PC-3 (cell line): ENCODE data around the gene ILDR2. TPM values are rescaled to one million over a fixed set of nuclear protein-coding genes. Genes with fewer than 3 reads are reported as not detected.

Experiments used
- ATAC-seq: fragments of 200-7000 bp; cut with Tn5 transposase; 2 replicates; pipeline ENCODE4 v1.9.1; 2020; ENCODE audit warnings: mild to moderate bottlenecking, moderate library complexity
- BruUV-seq: library from RNA; stranded (reverse); fragments of 400-500 nt; replicated peaks from 2 replicates; lab custom pipeline; 2021; lab: Mats Ljungman, UMichigan
- CTCF ChIA-PET: fragments of 300-600 bp; sonication (Branson Sonifier 250); formaldehyde crosslinking; loops from one replicate; lab custom pipeline; 2022; ENCODE audit warnings: antibody characterized with exemption; lab: Charles Lee
- POLR2A ChIA-PET: fragments of 300-600 bp; sonication (Branson Sonifier 250); formaldehyde crosslinking; loops from one replicate; lab custom pipeline; 2022; ENCODE audit warnings: antibody characterized with exemption; ENCODE audit not compliant: unreplicated experiment; lab: Charles Lee
- DNase-seq: peaks from one replicate; pipeline ENCODE4 v3.0.0-alpha.2; 2015
- H2AFZ ChIP-seq: fragments of 300-600 bp; sonication (generic); 2 replicates; pipeline ENCODE4 v1.6.0; 2016; ENCODE audit warnings: antibody characterized with exemption, low read length
- H3F3A ChIP-seq: fragments of 300-600 bp; sonication (generic); one replicate; pipeline ENCODE4 v1.6.0; 2017; ENCODE audit warnings: antibody characterized with exemption, low read length, control low read depth, mild to moderate bottlenecking; ENCODE audit not compliant: unreplicated experiment
- H3K27ac ChIP-seq: fragments of 300-600 bp; sonication (generic); 2 replicates; pipeline ENCODE4 v1.5.1; 2016; ENCODE audit warnings: mild to moderate bottlenecking, low read length
- H3K27me3 ChIP-seq: fragments of 300-600 bp; sonication (generic); 2 replicates; pipeline ENCODE4 v1.6.1; 2016; ENCODE audit warnings: low read length, mixed read lengths
- H3K36me3 ChIP-seq: fragments of 300-600 bp; sonication (generic); 2 replicates; pipeline ENCODE4 v1.6.1; 2016; ENCODE audit warnings: low read depth, mixed run types, low read length, mixed read lengths
- H3K4me1 ChIP-seq: fragments of 300-600 bp; sonication (generic); 2 replicates; pipeline ENCODE4 v1.5.1; 2016; ENCODE audit warnings: low read length; ENCODE audit not compliant: insufficient read depth
- H3K4me2 ChIP-seq: fragments of 300-600 bp; sonication (generic); 2 replicates; pipeline ENCODE4 v1.6.0; 2016; ENCODE audit warnings: low read length
- H3K4me3 ChIP-seq: fragments of 300-600 bp; sonication (generic); 2 replicates; pipeline ENCODE4 v1.5.1; 2016; ENCODE audit warnings: mild to moderate bottlenecking, low read length, mixed read lengths
- H3K79me2 ChIP-seq: fragments of 300-600 bp; sonication (generic); 2 replicates; pipeline ENCODE4 v1.6.1; 2017; ENCODE audit warnings: low read length, mixed read lengths
- H3K9ac ChIP-seq: fragments of 300-600 bp; sonication (generic); 2 replicates; pipeline ENCODE4 v1.6.0; 2016; ENCODE audit warnings: mild to moderate bottlenecking, low read length
- H3K9me2 ChIP-seq: fragments of 300-600 bp; sonication (generic); replicated peaks from 2 replicates; pipeline ENCODE4 v1.6.1; 2016; ENCODE audit warnings: mixed run types, low read length, mixed read lengths
- H3K9me3 ChIP-seq: fragments of 300-600 bp; sonication (generic); 2 replicates; pipeline ENCODE4 v1.6.1; 2016; ENCODE audit warnings: low read length, mixed read lengths
- H4K20me1 ChIP-seq: fragments of 300-600 bp; sonication (generic); 2 replicates; pipeline ENCODE4 v1.6.1; 2016; ENCODE audit warnings: low read length, mixed read lengths
- EZH2 ChIP-seq: fragments of 300-600 bp; sonication (generic); IDR thresholded peaks from one replicate; pipeline ENCODE4 v1.6.1; 2017; ENCODE audit warnings: antibody characterized with exemption, mild to moderate bottlenecking, low read length; ENCODE audit not compliant: unreplicated experiment
- EZH2phosphoT487 ChIP-seq: fragments of 300-600 bp; sonication (generic); IDR thresholded peaks from 2 replicates; pipeline ENCODE4 v1.6.1; 2018; ENCODE audit warnings: mild to moderate bottlenecking, antibody characterized with exemption, low read length, borderline replicate concordance
- intact Hi-C: fragments of 100-400 bp; cut with micrococcal nuclease; formaldehyde crosslinking; loops from 2 replicates; pipeline ENCODE4 v1.9.0; 2023
- total RNA-seq: library from RNA; depleted of rRNA; stranded (reverse); fragments of >200 nt; gene quantifications from 2 replicates; pipeline ENCODE4 v1.2.3, GENCODE V29; 2014
- TF ChIP-seq, protein P1 (sequence below): fragments of 300-600 bp; sonication (generic); conservative IDR thresholded peaks from 2 replicates; pipeline ENCODE4 v1.5.1; 2017; ENCODE audit warnings: antibody characterized with exemption, low read depth, mild to moderate bottlenecking, low read length

The ILDR2 gene
- total RNA-seq, 1 experiment from 2014 or later = not detected

DNA sequence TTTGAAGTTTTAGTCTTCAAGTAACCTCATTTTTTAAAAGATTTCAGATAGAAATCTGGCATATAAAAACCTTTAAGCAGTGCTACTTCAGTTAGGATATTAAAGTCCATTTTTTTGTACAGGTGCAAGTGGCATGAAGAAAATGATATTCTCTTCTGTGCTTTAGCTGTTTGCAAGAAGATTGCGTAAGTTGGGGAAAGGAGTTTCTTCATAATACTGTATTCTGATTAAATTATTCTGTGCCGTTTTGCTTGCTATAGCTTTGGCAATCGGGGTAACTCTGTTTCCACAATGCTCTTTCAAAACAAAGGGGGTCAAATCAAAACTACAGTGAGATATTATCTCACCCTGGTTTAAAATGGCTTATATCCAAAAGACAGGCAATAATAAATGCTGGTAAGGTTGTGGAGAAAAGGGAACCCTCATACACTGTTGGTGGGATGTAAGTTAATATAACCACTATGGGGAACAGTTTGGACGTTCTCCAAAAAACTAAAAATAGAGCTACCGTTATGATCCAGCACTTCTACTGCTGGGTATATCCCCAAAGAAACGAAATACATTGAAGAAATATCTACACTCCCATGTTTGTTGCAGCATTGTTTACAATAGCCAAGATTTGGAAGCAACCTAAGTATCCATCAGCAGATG is 40.9 kb upstream of the ILDR2 start:
- BruUV-seq = no TSS peak
- Histone ChIP-seq H3K9ac (no peak overlapping the region), H3K27ac (no peak overlapping the region), H3K4me1 (no peaks in the 10 kb centered on the region), H3K4me3 (no peak overlapping the region), H4K20me1 (no peaks in the 10 kb centered on the region), H3F3A (no peaks in the 10 kb centered on the region), H3K4me2 (no peak overlapping the region), H3K79me2 (no peaks in the 10 kb centered on the region), H3K27me3 (peaks cover 65% of the 10 kb centered on the region), H3K9me2 (no peaks in the 10 kb centered on the region), H3K36me3 (no peaks in the 10 kb centered on the region), H2AFZ (no peak overlapping the region), H3K9me3 (no peaks in the 10 kb centered on the region)
- intact Hi-C loops = no loop called here
- POLR2A ChIA-PET = no interaction called here
- TF ChIP-seq, protein P1, sequence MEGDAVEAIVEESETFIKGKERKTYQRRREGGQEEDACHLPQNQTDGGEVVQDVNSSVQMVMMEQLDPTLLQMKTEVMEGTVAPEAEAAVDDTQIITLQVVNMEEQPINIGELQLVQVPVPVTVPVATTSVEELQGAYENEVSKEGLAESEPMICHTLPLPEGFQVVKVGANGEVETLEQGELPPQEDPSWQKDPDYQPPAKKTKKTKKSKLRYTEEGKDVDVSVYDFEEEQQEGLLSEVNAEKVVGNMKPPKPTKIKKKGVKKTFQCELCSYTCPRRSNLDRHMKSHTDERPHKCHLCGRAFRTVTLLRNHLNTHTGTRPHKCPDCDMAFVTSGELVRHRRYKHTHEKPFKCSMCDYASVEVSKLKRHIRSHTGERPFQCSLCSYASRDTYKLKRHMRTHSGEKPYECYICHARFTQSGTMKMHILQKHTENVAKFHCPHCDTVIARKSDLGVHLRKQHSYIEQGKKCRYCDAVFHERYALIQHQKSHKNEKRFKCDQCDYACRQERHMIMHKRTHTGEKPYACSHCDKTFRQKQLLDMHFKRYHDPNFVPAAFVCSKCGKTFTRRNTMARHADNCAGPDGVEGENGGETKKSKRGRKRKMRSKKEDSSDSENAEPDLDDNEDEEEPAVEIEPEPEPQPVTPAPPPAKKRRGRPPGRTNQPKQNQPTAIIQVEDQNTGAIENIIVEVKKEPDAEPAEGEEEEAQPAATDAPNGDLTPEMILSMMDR = no peak
- TF ChIP-seq EZH2 (no peak), EZH2phosphoT487 (no peak)
- ATAC-seq = no peak
- DNase-seq = no peak
- CTCF ChIA-PET = no interaction called here

DNA sequence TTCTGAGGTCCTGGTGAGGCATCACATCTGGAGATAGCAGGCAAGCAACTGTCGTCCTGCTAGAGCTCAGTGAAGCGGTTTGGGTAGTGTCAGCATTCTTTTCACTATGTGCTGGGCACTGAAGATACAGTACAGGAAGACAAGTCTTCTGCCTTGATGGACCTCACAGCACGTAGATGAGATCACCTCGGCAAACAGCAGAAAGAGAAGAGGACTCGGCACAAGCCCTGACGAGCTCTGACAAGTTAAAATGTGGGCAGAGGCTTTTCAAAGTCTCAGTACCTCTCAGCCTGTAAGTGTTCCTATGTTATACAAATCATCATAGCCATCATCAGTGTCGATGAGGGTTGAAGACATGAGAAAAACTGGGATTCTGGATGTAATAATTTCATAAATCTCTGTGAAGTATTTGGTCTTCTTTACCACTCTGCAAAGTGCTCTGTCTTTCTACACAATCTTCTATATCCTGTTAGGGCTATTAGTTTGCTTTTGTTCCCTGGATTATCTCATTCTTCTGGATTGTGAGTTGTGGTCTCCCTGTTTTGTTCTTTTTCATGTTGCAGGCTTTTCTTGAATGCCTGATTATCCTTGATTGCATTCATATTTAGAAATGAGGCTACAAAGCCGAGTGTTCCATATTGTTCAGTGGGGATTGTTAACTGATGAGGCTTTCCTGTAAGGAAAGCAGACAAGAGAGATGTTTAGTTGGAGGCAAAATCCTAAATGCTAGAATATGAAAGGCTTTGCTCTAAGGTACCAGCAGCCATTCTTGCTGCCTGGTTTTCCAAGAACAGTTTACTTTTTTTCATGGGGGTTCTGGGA is 38.0 kb upstream of the ILDR2 start:
- Histone ChIP-seq H3K9ac (no peak overlapping the region), H3K27me3 (peaks cover 72% of the 10 kb centered on the region), H2AFZ (no peak overlapping the region), H3K4me1 (no peaks in the 10 kb centered on the region), H3K4me3 (no peak overlapping the region), H3K79me2 (no peaks in the 10 kb centered on the region), H3K36me3 (no peaks in the 10 kb centered on the region), H3F3A (no peaks in the 10 kb centered on the region), H3K27ac (no peak overlapping the region), H4K20me1 (no peaks in the 10 kb centered on the region), H3K9me3 (no peaks in the 10 kb centered on the region), H3K9me2 (no peaks in the 10 kb centered on the region), H3K4me2 (no peak overlapping the region)
- BruUV-seq = no TSS peak
- DNase-seq (no peak), ATAC-seq (no peak)
- TF ChIP-seq EZH2 (no peak), EZH2phosphoT487 (no peak)
- intact Hi-C loops = no loop called here
- ChIA-PET POLR2A (no interaction called here), CTCF (no interaction called here)

- Histone ChIP-seq H3F3A (no peaks in the 10 kb centered on the region), H3K79me2 (no peaks in the 10 kb centered on the region), H3K9me2 (no peaks in the 10 kb centered on the region), H3K9me3 (no peaks in the 10 kb centered on the region), H3K4me2 (no peak overlapping the region), H4K20me1 (no peaks in the 10 kb centered on the region), H3K4me1 (no peaks in the 10 kb centered on the region), H3K27me3 (peaks cover 80% of the 10 kb centered on the region), H2AFZ (no peak overlapping the region), H3K36me3 (no peaks in the 10 kb centered on the region), H3K9ac (no peak overlapping the region), H3K4me3 (no peak overlapping the region), H3K27ac (no peak overlapping the region)
- CTCF ChIA-PET = no interaction called here
- intact Hi-C loops = no loop called here
- POLR2A ChIA-PET = no interaction called here
- ATAC-seq (no peak), DNase-seq (no peak)
- TF ChIP-seq EZH2phosphoT487 (no peak), EZH2 (no peak)
- TF ChIP-seq, protein P1 = no peak
- no TSS peak for BruUV-seq
Measured at GRCh38 chr1:167012570-167012969, 37.2 kb upstream of the ILDR2 start.
